Lung (tissue), 12 donors: Measurements from ENCODE around the gene LCN12. TPM values are rescaled to one million over a fixed set of nuclear protein-coding genes. Genes with fewer than 3 reads are reported as not detected.

Source experiments
- ATAC-seq: fragments of 200-7000 bp; cut with Tn5 transposase; one replicate; pipeline ENCODE4 v1.9.1; 2020; ENCODE audit warnings: moderate number of reproducible peaks; ENCODE audit not compliant: insufficient read depth, low FRiP score
- DNase-seq, 3 donors: peaks; one replicate each; pipeline ENCODE4 v3.0.0-alpha.2; 2013 to 2017
- H3K27ac ChIP-seq, 2 donors: one replicate each; pipeline ENCODE4 v1.5.1; 2013; ENCODE audit warnings: mild to moderate bottlenecking in 2 of 2, moderate library complexity in 2 of 2, control low read depth in 1 of 2, inconsistent platforms in 1 of 2, low read depth in 1 of 2, low read length in 1 of 2
- H3K27me3 ChIP-seq, 3 donors: one replicate each; pipeline ENCODE4 v1.5.1; 2013; ENCODE audit warnings: low read length in 2 of 3; ENCODE audit not compliant: control insufficient read depth in 3 of 3, insufficient read depth in 3 of 3
- H3K36me3 ChIP-seq, 4 donors: one replicate each; pipeline ENCODE4 v1.5.1; 2013; ENCODE audit warnings: low read length in 4 of 4, mild to moderate bottlenecking in 1 of 4, moderate library complexity in 1 of 4; ENCODE audit not compliant: control insufficient read depth in 4 of 4, insufficient read depth in 4 of 4
- H3K4me1 ChIP-seq, 5 donors: one replicate each; pipeline ENCODE4 v1.5.1; 2013; ENCODE audit warnings: low read length in 5 of 5, mild to moderate bottlenecking in 2 of 5, moderate library complexity in 1 of 5; ENCODE audit not compliant: control insufficient read depth in 5 of 5, insufficient read depth in 5 of 5
- H3K4me3 ChIP-seq: one replicate; pipeline ENCODE4 v1.5.1; 2013; ENCODE audit warnings: mild to moderate bottlenecking, control low read depth, moderate library complexity
- H3K9ac ChIP-seq, 2 donors: one replicate each; pipeline ENCODE4 v1.5.1; 2013; ENCODE audit warnings: low read length in 2 of 2, control low read depth in 1 of 2; ENCODE audit not compliant: insufficient read depth in 1 of 2
- H3K9me3 ChIP-seq, 4 donors: one replicate each; pipeline ENCODE4 v1.5.1; 2013; ENCODE audit warnings: low read length in 3 of 4, mild to moderate bottlenecking in 1 of 4, moderate library complexity in 1 of 4; ENCODE audit not compliant: control insufficient read depth in 4 of 4, insufficient read depth in 3 of 4
- CTCF ChIP-seq: IDR thresholded peaks from 2 replicates; pipeline ENCODE4 v1.5.1; 2012; ENCODE audit warnings: mild to moderate bottlenecking; ENCODE audit errors: control extremely low read depth, extremely low read depth
- WGBS, 2 donors: extraction: QIAGEN DNeasy Blood & Tissue Kit; methylation state at CpG; one replicate each; pipeline ENCODE4 v1.1.7; 2013; 5-methylcytosine and 5-hydroxymethylcytosine counted together
- polyA plus RNA-seq, 2 donors: library from polyadenylated mRNA; stranded (reverse); fragments of 200-250 nt; gene quantifications; one replicate each; pipeline ENCODE4 v1.2.1, GENCODE V29; 2013
- total RNA-seq, 2 donors: library from RNA; depleted of rRNA in 1 of 2; stranded (reverse); fragments of >200 nt in 1 of 2; gene quantifications; one replicate each; pipeline ENCODE4 v1.2.1, GENCODE V29; 2014 to 2021
- donor health status: control.
- donor health status: control.
- donor health status: Bipolar disorder and iron deficiency.
- donor health status: healthy.
- donor health status: DM: yes; HTN: yes; CAD: no.

The LCN12 gene
- total and polyA plus RNA-seq, 4 donors, result 0.35 to 6.3 (median 3.2) TPM

DNA sequence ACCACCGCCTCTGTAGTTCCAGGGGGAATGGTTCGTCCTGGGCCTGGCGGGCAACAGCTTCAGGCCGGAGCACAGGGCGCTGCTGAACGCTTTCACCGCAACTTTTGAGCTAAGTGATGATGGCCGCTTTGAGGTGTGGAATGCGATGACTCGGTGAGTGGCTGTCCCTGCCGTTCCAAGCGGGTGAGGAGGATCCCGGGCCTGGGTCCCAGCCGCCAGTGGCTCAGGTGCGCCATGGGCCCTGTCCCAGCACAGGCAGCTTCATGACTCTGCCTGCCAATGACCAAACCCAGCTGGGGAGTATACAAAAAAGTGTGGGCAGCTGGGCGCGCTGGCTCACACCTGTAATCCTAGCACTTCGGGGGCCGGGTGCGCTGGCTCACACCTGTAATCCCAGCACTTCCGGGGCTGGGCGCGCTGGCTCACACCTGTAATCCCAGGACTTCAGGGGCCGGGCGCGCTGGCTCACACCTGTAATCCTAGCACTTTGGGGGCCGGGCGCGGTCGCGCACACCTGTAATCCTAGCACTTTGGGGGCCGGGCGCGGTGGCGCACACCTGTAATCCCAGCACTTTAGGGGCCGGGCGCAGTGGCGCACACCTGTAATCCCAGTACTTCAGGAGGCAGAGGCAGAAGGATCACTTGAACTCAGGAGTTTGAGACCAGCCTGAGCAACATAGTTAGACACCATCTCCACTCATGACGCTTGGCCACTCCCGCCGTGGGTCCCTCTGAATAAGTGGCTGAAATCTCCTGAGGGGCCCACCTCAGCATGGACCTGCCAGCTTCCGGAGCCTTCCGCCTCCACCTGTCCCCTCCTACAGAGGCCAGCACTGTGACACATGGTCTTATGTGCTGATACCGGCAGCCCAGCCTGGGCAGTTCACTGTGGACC is 1.1 kb downstream of the LCN12 start:
- DNase-seq (no peak), ATAC-seq (no peak)
- Histone ChIP-seq H3K4me3 (no peak overlapping the region), H3K36me3 (no peaks in the 10 kb centered on the region), H3K4me1 (peaks cover 0 to 13% (median 4%) of the 10 kb centered on the region in 5 donors), H3K9ac (no peak overlapping the region), H3K9me3 (no peaks in the 10 kb centered on the region), H3K27ac (no peak overlapping the region), H3K27me3 (no peaks in the 10 kb centered on the region)
- 87 to 92% methylated on average over 35 to 44 of the region's 44 CpGs for WGBS, 2 donors
- TF ChIP-seq CTCF, result no peak

DNA sequence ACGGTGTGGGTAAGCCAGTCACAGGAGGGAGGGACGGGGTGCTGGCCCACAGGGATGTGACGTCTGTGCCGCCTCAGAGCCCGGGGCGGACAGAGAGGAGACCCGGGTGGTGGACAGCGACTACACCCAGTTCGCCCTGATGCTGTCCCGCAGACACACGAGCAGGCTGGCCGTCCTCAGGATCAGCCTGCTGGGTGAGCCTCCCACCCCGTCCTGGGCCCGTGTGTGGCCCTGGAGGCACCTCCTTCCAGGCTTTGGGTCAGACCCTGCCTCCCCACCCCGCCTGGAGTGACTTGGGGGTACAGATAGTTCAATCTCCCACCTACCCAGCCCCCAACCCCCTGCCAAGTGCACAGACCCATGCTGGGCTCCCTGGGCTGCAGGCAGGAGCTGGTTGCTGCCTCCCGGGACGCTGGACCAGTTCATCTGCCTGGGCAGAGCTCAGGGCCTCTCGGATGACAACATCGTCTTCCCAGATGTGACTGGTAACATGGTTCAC is 1.7 kb downstream of the LCN12 start:
- H3K27ac ChIP-seq, result no peak overlapping the region
- no peak for TF ChIP-seq CTCF
- H3K9ac ChIP-seq, result no peak overlapping the region
- DNase-seq (no peak), ATAC-seq (no peak)
- peaks cover 0 to 13% (median 4%) of the 10 kb centered on the region in 5 donors for H3K4me1 ChIP-seq
- no peak overlapping the region for H3K4me3 ChIP-seq
- no peaks in the 10 kb centered on the region for H3K36me3 ChIP-seq
- WGBS, 2 donors, result 87 to 91% methylated on average over 19 of the region's 19 CpGs
- no peaks in the 10 kb centered on the region for H3K9me3 ChIP-seq
- H3K27me3 ChIP-seq, result no peaks in the 10 kb centered on the region

DNA sequence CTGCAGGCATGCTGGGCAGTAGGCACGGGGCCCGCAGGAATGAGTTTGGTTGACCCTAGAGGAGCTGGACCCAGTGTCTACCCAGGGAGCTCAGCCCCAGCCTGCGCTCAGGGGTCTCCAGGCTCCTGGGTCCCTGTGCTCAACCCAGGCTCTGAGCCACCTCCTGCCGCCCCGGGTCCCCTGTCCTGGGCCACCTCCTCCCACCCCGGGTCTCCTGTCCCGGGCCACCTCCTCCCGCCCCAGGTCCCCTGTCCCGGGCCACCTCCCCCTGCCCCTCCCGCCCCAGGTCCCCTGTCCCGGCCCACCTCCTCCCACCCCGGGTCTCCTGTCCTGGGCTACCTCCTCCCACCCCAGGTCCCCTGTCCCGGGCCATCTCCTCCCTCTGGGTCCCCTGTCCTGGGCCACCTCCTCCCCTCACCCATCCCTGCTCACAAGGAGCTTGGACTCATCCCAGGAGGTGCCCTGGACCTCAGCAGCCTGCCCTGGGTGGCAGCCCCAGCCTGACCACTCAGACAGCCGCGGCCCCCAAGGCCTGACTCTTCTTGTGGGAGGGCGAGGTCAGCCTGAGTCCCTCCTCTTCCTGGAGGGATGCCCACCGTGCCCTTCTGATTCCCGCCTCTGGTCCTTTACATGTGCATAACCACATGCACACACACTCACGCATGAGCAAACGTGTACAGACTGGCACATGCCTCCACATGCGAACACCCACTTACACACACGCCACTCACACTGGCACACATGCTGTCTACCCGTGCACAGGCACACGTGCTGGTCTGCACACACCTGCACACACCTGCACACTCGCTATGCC is 2.4 kb downstream of the LCN12 start:
- DNase-seq (no peak), ATAC-seq (no peak)
- Histone ChIP-seq H3K27ac (no peak overlapping the region), H3K9me3 (no peaks in the 10 kb centered on the region), H3K27me3 (no peaks in the 10 kb centered on the region), H3K4me3 (no peak overlapping the region), H3K4me1 (peaks cover 0 to 13% (median 4%) of the 10 kb centered on the region in 5 donors), H3K9ac (no peak overlapping the region), H3K36me3 (no peaks in the 10 kb centered on the region)
- 87 to 92% methylated on average over 25 of the region's 25 CpGs for WGBS, 2 donors
- no peak for TF ChIP-seq CTCF
